A673 (cell line): Measurements from ENCODE around the gene RNU2-1.
"Not testable (repeated sequence)": the region's sequence is repeated elsewhere in the genome, so short reads cannot be mapped to it uniquely, and the experiment has no call there.

ENCODE experiments used
- CTCF ChIP-seq: fragments of 300-800, 200-600 bp; sonication (generic); conservative IDR thresholded peaks from 2 replicates; pipeline ENCODE4 v1.5.1; 2017; ENCODE audit warnings: low read depth, mild to moderate bottlenecking, antibody characterized with exemption, low read length, moderate library complexity, mixed read lengths
- EZH2 ChIP-seq: fragments of 200-600 bp; sonication (generic); IDR thresholded peaks from 2 replicates; pipeline ENCODE4 v1.6.1; 2017; ENCODE audit warnings: borderline replicate concordance, low read depth, mild to moderate bottlenecking, mixed read lengths, antibody characterized with exemption, low read length; ENCODE audit not compliant: poor library complexity, severe bottlenecking

- not testable (repeated sequence) for TF ChIP-seq EZH2, CTCF
These were observed 38.7 kb upstream of the RNU2-1 start for GRCh38 chr17:43272483-43272882.
